Measurements from ENCODE around the gene PALD1.

The PALD1 gene

DNA sequence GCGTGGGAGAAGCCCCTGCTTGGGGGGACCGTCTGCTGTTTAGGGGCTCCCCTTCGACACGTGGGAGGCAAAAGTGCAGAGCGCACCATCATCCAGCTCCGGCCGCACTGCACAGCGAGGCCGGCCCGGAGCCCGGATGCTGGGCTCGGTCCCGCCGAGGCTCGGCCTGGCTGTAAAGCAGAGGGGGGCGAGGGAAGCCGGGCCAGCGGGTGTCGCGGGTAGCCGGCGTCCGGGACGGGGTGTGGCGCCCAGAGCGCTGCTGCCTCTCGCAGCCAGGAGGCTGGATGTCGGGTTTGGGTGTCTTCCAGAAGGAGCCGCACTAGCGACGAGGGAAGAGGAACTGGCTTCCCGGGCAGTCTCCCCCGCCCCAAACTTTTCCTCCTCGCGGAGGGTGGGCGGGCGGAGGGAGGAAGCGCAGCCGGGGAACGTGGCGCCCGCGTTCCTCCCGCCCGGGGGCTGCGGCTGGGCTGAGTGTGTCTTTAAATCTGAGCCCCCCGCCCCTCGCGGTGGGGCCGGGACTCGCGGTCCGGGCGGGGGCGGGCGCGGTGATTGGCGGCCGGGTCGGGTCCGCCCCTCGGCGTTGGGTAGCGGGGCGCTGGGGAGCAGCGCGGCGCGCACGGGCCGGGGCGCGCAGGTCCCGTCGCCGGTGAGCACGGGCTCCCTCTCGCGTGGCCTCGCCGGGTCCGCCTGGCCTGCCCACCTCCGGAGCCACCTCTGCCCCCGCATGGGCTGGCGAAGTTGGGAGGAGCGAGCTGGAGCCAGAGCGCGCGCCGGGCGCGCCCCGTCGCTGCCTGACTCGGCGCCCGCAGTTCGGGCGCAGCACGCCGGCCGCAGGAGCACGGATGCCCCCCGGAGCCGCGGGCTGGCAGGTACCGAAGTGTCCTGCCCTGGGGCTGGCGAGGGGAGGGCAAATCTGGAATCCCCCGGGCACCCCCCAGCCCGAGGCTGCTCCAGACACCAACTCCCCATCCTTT is at the start of gene PALD1:
TSS of gene PALD1 (plus strand) at position 577 of the 974 bp plus-strand sequence. CDS start 47,185 bp downstream, outside the sequence.
- DNase-seq = peak; percentile 53

DNA sequence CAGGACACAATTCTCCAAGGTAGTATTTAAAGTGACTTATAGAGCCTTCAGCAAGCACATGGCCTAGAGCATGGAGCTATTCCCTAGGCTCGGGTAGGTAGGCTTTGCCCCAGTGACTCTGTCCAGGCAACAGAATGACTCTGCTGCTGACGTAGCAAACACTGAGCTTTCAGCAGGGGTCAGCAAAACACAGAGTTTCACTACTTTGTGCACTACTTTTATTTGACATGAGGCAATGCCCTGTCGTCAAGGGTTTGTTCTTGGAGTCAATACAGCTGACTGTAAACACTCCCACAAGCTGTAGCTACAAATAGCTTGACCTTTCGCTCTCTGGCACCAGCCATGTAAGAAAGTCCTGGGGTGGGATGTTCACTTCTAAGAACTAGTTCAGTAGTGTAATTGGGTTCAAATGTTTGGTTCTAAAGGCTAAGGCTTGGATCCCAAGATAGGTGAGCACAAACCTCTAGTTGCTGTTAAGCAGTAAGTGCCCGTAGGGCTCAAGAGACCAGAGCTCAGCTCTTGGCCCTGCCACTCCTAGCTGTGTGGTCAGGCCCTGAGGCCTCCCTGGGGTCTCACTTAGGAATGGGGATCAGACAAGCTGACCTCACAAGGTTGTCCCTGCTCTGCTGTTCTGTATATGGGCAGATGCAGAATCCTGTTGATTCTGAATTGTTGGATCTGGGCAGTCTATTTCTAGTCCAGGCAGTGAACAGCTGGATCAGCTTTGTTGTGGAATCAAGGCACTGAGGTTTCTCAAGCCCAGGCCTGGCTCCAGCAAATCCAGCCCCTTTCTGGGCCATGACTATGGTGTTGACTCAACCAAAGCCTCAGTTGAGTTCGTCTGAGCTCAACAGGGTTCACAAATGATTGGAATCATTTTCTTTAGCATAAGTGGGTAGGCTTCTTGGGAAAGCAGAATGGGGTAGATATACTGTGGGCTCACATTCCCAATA is 47.8 kb upstream of the PALD1 start:
- DNase-seq = no peak

DNA sequence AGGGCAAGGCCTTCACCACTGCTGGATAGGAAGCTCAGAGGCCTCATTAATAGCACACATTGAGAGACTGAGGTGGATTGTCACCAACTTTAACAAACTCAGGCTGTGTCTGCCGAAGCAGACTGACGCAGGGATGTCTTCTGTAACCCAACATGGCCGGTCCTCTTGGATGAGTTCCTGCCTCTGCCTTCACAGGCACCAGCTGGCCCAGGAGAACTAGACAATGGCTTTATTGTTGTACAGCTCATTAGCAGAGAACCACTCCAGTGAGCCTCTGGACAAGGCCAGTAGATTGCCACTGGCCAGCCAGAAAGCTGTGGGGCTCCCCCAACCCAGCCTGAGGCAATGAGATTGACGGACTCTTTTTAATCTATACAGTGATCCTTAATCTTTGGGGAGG is 46.5 kb upstream of the PALD1 start:
- DNase-seq = no peak

GRCh38 chr10:70432561-70433263 is 45.9 kb upstream of the PALD1 start:
- DNase-seq = no peak

DNA sequence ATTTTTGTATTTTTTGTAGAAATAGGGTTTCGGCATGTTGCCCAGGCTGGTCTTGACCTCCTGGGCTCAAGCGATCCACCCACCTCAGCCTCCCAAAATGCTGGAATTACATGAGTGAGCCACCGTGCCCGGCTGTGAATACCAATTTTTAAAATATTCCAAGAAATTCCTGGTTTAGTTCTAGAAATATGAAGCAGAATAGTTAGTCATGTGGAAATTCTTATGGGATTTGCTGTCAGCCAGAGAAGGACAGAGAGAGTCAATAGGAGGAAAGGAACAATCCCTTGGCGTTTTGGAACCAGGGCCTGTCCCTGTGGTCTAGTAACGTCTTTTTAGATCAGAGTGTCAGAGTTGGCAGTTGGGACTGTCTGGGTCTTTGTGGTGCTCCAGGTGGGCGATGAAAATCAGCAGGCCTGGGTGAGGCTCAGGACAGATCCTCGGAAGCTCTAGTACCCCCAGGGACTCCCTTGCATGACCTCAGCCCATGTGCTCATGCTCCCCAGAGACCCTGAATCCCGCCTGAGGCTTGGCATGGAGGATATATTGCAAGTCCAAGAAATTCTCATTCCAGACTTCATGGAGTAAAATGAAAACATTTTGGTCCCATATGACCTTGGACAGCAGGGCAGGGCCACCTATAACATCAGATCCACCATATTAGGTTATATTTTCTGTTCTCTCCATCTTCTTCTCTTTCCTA is 44.8 kb upstream of the PALD1 start:
- DNase-seq = no peak

DNA sequence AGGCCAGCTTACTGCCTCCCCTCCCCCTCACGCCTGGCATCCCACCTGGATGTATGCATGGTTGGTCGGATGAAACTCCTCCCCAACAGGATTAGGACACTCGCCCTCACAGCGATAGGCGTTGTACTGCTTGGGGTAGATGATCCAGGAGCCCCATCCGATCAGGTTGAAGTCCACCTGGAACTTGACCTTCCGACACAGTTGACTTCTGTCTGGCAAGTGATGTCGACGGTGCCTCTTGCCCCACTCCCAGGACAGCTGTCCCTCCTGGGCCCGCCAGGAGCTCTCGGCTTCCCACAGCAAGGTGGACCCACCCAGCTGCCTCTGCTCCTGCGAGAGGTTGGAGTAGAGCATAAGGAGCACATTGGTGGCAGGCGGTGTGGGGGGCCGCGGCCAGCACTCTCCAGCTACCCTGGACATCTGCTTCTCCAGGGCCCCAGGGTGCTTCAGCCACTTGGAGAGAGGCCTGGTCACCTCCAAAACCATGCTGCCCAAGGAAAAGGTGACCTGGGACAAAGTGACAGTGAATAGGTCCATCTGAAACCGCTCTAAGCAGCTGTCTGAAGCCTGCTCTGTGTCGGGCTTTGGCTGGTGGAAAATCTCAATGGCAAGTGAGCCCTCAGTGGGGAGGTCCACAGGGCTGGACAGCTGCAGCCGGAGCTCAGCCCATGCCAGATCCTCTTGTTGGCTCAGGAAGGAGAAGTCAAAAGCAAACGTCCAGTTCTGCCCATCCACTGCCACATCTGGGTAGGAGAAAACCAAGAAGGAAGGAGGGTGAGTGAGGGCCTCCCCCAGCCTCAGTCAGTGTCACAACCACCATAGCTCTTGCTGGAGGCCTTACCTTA is 43.1 kb upstream of the PALD1 start:
- no peak for DNase-seq

- no peak for DNase-seq
These were observed 40.8 kb upstream of the PALD1 start for GRCh38 chr10:70437721-70438120.

GRCh38 chr10:70440296-70441160 is 38.0 kb upstream of the PALD1 start:
- peak; percentile 25 for DNase-seq

GRCh38 chr10:70441161-70441894 is 37.2 kb upstream of the PALD1 start, which contains the start of gene NODAL:
Gene NODAL, minus strand, starts transcription at chr10:70441681. Its CDS starts 14 bp downstream, at chr10:70441667.
- DNase-seq = no peak

- DNase-seq = no peak
These were observed 36.7 kb upstream of the PALD1 start for GRCh38 chr10:70441895-70442309.

- DNase-seq = no peak
These were observed 36.1 kb upstream of the PALD1 start for GRCh38 chr10:70442332-70442988.

GRCh38 chr10:70444744-70445143 is 33.8 kb upstream of the PALD1 start:
- DNase-seq = no peak

GRCh38 chr10:70445718-70446657 is 32.6 kb upstream of the PALD1 start:
- no peak for DNase-seq

GRCh38 chr10:70448236-70448635 is 30.3 kb upstream of the PALD1 start:
- DNase-seq = no peak

DNA sequence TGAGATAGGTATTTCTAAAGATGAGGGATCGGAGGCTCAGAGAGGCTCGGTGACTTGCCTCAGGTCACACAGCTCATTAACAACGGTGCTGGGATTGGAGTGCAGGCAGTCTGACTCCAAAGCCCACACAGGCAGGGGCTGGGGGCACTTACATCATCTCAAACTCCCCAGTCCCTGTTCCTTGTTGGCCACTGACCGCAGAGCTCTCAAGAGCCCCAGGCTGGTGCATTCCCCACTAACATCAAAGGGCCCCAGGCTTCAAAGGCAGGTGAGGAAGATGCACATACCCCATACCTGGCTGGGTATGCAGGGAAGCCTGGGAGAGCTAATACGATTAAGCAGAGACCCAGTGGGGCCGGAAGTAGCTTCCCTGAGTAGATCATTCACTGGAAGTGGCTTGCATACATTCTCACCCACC is 23.3 kb upstream of the PALD1 start:
- no peak for DNase-seq

DNA sequence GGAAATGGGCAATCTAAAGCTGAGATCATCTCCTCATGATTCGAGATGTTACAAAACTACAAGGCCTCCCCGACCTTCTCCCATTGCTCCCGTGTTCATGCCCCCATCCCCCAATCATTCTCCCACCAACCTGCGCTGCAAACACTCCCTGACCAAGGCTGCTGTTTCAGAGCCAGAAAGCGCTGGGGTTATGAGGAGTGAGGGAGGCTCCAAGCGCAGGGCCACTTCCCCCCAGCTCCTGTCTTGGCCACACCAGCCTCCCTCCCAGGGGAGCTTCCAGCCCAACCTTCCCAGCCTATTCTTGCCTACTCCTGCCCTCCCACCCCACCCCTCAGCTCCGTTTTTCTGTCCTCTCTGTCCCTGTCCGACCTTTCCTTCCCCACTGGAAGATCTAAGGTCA is 22.4 kb upstream of the PALD1 start:
- no peak for DNase-seq

DNA sequence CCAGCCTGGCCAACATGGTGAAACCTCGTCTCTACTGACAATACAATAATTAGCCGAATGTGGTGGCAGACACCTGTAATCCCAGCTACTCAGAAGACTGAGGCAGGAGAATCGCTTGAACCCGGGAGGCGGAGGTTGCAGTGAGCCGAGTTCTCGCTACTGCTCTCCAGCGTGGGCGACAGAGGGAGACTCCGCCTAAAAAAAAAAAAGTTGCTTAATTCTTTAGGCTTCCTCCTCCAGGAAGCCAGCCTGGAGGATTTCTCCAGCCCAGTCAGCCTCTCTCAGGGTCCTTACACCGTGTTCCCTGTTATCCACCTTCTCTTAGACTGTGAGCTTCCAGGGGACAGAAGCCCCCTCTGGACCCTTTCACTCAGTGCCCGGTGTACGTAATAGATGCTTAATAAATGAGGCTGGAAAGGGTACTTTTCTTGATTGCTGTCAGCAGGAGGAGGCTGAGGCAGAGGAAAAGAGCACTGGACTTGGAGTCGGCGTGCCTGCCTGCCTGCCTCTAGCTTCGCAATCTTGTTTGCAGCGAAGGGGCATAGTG is 20.7 kb upstream of the PALD1 start:
- DNase-seq = no peak

All from stimulated activated CD4-positive, alpha-beta T cell treated with anti-CD3 and anti-CD28 coated beads, Interleukin-1b, Interleukin-23, amount 100 ng/mL, for 48 hours (primary cell).